ENCODE data around the gene LYRM4. TPM values are rescaled to one million over a fixed set of nuclear protein-coding genes. Genes with fewer than 3 reads are reported as not detected.
A peak's percentile ranks its signal among the peaks of the same experiment; 100 is the strongest.

Gene LYRM4
- total RNA-seq, 1 donor from 2014 or later, result 9.1 TPM

DNA sequence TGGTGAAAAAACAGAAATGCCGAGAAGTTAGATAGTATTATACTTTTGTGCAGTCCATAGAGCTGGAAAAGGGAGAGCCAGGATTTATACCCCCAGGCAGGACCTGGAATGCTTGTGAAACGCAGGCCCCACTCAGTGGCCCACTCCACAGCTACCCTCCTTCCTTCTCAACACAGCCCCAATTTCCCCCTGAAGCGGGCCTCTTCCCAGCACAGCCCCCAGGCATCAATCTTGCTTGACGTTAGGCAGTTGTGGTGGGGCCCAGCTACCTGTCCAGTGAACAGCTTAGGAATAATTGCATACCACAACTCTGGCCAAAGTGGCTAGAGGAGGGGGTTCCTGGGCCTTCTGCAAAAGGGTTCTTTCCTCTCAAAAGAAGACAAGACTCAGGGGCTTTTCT is 114.4 kb downstream of the LYRM4 start:
- DNase-seq (ENCODE audit: low spot score), result no peak

- peak; percentile 84 for DNase-seq (ENCODE audit: low spot score)
These were observed 117.0 kb downstream of the LYRM4 start for GRCh38 chr6:5143634-5144311.

DNA sequence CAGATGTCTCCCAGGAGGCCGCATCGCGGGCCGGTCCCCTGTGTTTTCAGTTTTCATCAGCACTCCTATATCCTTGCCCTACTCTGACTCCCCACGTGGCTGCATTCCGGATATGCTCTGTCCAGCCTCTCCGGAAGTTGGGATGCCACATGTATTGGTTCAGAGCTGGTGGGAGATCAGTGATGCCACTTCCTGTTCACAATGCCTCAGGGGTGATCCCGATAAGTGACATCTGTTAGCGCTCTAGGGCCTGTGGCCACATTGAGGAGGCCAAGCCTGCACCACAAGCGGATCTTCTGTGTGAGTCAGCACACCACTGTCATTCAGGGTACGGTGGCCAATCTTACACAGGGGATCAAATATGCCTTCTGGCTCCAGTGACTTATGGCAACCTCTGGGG is 117.8 kb downstream of the LYRM4 start:
- no peak for DNase-seq (ENCODE audit: low spot score)

DNA sequence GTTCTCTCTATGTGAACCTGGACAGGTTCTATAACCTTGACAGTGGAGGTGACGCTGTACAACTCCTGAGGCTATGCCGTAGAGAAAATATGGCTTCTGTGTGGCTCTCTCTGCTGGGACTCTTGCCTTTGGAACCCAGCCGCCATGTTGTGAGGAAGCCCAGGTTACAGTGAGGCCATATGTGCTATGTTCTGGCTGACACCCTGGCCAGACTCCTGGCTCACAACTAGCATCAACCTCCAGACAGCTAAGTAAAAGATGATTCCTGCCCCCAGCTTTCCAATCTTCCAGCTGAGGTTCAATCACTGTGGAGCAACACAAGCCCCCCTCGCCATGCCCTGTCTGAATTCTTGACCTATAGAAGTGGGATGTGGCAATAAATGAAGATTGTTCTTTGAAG is 118.6 kb downstream of the LYRM4 start:
- no peak for DNase-seq (ENCODE audit: low spot score)

DNA sequence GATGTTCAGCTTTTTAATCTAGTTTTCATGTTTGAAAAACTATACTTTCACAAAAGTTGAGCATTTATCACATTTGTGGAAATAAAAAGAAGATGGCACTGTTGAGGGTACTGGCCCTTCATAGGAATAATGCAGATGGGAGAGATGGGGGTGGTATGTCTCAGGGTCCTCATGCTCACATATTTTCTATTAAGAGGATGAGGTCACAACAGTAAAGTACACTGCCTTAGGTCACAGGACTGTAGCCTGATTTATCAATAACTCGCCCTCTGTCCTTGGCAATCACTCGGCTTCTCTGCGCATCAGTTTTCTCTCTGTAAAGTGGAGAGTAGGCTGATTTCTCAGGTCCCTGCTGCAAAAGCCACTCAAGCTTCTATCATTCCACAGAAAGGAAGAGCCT is 119.7 kb downstream of the LYRM4 start:
- DNase-seq (ENCODE audit: low spot score), result no peak

DNA sequence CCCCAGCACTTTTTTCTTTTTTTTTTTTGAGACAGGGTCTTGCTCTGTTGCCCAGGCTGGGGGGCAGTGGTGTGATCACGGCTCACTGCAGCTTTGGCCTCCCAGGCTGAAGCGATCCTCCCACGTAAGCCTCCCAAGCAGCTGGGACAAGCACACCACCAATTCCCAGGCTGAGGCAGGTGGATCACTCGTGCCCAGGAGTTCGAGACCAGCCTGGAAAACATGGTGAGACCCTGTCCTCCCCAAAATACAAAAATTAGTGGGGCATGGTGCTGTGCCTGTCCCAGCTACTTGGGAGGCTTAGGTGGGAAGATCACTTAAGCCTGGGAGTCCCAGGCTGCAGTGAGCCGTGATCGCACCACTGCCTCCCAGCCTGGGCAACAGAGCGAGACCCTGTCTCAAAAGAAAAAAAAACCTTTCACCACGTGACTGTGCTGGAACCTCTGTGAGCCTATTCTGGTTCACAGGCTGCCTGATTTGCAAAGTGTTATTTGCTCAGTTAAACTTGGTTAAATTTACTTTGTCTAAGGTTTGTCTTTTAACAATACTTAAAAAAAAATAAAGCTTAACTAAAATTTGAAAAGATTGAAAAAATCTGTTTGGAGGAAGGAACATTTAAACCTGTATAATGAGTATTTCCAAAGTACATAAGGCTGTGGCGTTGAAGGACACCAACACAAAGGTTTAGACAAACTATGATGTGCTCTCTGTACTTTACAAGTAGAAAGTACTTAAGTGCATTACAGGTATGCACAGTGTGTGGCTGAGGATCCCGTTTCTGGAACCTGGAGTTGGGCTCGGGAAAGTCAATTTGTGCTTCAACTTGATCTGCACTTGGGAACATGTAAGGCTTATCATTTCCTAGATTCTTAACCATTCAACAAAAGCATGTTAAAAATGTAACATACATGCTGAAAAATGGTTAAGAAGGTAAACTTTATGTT is 120.7 kb downstream of the LYRM4 start:
- DNase-seq (ENCODE audit: low spot score), result no peak

GRCh38 chr6:5138995-5139827 is 121.5 kb downstream of the LYRM4 start:
- DNase-seq (ENCODE audit: low spot score), result no peak

- DNase-seq (ENCODE audit: low spot score), result no peak
These were observed 123.9 kb downstream of the LYRM4 start for GRCh38 chr6:5136851-5137250.

GRCh38 chr6:5135788-5136376 is 124.9 kb downstream of the LYRM4 start:
- DNase-seq (ENCODE audit: low spot score), result no peak

GRCh38 chr6:5133943-5134342 is 126.8 kb downstream of the LYRM4 start:
- no peak for DNase-seq (ENCODE audit: low spot score)

GRCh38 chr6:5132731-5133130 is 128.0 kb downstream of the LYRM4 start:
- DNase-seq (ENCODE audit: low spot score), result peak; percentile 89

DNA sequence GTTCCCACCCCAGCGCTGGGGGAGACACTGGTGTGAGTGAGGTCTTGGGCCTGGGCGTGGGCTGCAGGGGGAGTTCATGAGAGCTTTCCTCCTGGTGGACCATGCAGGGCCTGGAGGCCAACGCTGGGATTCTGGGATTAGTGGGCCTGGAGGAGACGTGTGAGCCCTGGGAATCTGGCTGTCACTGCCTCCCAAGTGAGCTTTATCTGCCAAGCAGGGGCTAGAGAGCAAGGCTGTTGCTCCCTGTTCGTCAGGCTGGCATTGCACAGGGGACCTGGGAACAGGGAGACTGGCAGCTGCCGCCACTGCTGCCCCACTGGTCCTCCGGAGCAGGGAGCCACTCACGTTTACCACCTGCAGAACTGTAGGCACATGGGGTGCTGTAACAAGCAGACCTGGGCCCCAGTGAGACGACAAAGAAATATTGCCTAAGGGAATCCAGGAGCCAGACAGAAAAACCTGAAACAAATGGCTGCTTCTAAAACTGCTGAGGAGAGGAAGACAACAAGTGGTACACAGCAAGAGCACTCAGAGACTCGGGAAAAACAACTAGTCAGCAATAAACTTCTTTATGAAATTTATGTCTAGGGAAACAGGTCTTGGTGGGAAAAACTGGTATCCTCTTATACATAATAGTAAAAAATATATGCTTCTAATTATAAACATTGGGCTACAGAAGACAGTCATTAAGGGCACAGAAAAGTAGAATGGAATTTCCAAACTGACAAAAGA is 130.4 kb downstream of the LYRM4 start:
- DNase-seq (ENCODE audit: low spot score), result no peak

DNA sequence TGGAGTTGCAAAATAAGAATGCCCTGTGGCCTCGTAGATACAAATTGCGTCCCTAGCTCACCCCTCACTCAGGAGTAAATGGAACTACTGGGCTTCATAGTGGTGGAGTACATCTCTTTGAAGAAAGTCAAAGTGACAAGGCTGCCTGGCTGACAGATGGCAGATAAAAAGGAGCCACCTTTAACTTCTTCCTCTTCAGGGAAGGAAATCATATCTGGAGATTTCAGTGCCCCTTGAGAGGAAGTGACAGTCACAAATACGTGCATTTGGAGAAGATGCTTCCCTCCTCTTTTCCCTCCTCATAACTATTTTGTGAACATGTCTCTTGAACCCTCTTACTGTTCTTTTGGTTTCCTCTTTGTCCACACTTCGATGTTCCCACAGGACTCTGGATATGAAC is 132.4 kb downstream of the LYRM4 start:
- DNase-seq (ENCODE audit: low spot score), result no peak

DNA sequence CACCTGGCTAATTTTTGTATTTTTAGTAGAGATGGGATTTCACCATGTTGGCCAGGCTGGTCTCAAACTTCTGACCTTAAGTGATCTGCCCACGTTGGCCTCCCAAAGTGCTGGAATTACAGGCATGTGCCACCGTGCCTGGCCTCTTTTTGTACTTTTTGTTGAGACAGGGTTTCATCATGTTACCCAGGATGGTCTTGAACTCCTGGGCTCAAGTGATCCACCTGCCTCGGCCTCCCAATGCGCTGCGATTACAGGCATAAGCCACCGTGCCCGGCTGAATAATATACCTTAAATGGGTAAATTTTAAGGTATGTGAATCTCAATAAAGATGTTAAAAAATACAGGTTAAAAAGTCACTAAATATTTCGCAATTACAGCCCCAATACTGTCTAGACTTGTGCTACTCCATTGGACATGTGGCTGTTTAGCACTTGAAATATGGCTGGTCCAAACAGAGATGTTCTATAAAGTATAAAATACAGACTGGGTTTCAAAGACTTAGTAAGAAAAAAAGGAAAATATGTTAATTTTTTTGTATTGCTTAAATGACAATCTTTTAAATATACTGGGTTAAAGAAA is 133.6 kb downstream of the LYRM4 start:
- DNase-seq (ENCODE audit: low spot score), result no peak

DNA sequence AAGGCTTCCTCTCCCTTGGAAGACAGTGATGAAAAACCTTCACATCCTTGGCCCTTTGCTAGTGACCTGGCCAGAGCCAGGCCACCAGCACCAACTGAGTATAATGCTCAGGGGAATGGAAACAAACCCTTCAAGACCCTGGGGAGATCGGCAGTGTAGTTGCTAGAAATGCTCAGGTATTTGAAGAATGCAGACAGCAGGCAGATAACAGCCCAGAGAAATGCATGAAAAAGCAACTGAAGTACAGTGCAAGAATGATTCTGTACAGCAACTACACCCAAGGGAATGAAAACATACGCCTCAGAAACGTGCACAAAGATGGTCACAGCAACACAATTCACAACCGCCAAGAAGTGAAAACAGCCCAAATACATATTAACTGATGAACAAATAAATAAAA is 134.5 kb downstream of the LYRM4 start:
- DNase-seq (ENCODE audit: low spot score), result peak; percentile 22

- DNase-seq (ENCODE audit: low spot score), result no peak
These were observed 135.4 kb downstream of the LYRM4 start for GRCh38 chr6:5125152-5126006.

- DNase-seq (ENCODE audit: low spot score), result no peak
These were observed 136.2 kb downstream of the LYRM4 start for GRCh38 chr6:5124526-5124925.

DNA sequence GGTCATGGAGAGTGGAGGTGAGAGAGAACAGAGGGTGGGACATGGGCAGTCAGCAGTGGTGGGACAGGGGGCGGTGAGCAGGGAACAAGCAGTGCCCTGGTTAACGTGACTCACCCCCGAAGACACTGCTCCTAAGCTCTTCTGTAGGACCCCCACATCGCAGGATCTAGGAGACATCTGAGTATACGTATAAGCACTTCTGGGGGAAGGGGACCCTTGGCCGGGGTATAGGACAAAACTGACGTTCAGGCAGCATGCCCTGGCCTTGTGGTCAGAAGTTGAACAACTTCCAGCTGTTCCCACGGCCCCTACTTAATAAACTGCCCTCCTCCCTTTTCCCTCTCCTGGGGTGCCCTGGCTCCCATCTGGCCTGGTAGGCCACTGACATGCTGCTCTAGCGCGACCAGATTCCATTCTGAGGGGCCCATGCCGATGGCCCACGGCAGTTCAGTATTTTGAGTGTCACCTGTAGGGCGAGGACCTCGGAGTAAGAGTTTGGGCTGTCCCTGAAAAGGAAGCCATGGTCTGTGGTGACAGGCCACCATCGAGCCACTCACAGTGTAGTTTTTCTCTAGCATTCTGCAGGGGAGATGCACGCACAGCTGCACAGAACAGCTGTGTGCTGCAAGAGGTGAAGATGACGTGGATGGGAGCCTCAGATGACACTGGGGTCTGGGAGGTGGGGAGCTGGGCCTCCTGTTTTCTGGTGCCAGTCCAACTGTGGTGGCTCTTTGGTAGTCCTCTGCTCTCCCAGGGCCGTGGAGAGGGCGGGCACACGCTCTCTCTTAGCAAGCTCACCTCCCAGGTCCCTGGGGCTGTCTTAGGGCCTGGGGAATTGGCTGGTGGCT is 137.2 kb downstream of the LYRM4 start:
- no peak for DNase-seq (ENCODE audit: low spot score)

All from umbilical cord (tissue), 2 donors.